HG03575 (cell line): ENCODE measurements around the gene AQP1.

ENCODE experiments used
- ATAC-seq: cut with Tn5 transposase; IDR thresholded peaks from one replicate; pipeline ENCODE4 v1.9.1; 2021; ENCODE audit not compliant: unreplicated experiment, insufficient number of reproducible peaks, low FRiP score; ENCODE audit errors: extremely low read depth

AQP1 gene

DNA sequence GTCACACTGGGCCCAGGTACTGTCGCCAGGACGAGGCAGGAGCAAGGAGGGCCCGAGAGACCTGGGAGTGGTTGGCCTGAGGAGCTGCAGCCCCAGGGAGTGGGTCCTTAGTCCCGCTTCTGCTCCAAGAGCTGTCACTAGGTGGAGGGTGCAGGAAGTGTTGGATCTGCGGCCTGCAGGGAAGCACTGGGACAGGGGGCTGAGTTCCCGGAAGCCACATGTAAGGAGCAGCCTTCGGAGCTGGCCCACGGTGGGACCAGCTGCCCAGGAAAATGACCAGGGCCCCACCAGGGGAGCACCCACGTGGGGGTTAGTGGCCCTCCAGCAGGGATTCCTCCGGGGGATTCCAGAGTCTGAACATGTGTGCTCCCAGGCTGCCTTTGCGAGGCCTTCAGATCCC lies 9.2 kb upstream of the AQP1 start:
- ATAC-seq = no peak

DNA sequence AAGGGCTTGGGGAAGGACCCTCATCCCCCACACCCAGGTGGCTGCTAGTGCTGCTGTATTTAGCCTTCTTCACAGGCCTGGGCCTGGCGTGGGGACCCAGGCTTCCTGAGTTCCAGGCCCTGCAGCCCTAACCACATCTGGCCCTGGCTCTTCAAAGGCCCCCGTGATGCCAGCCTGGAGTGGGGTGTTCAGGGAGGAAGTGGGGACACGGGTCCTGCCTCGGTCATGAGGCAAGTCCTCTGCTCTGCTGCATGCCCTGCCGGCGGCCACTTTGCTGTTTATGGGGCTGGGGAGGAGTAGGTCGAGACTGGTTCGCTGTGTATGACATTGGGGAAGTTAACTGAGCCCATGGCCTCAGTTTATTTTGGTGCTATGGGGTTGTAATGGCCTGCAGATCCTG lies 8.5 kb upstream of the AQP1 start:
- ATAC-seq = no peak

DNA sequence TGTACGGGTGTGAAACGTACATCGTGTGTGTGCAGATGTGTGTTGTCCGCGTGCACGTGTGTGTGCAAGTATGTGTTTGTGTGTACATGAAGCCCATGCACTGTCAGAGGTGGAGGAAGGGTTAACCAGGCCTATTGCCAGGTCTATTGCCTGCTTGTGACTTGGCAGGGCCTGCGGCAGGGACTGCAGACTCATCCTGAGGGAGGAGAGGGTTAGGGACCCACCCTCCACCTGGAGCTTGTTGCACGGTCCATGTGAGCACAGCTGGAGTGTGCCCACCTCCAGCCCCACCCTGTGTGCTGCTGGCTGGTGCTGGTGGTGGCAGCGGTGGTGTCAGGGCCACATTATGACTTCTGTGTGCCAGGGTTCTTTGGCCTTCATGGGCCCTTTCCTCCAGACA lies 7.1 kb upstream of the AQP1 start:
- no peak for ATAC-seq

GRCh38 chr7:30905078-30906012 lies 6.3 kb upstream of the AQP1 start:
- no peak for ATAC-seq

DNA sequence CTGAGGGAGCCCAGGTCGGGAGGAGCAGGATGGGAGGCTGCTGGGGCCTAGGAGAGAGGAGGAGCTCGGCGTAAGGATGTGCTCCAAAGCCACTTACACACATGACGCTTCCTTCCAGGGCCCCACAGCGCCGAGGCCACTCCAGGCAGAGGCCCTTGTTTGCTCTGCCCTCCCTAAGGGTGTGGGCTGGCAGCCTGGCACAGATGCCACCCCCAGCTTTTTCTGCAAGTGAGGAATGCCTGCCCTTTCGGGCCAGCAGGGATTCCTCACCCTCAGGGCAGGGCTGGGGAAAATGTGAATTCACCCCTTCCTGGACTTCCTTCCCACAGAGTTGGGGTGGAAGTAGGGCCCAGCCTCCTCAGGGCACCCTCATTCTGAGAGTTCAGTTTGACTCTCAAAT lies 5.6 kb upstream of the AQP1 start:
- no peak for ATAC-seq

DNA sequence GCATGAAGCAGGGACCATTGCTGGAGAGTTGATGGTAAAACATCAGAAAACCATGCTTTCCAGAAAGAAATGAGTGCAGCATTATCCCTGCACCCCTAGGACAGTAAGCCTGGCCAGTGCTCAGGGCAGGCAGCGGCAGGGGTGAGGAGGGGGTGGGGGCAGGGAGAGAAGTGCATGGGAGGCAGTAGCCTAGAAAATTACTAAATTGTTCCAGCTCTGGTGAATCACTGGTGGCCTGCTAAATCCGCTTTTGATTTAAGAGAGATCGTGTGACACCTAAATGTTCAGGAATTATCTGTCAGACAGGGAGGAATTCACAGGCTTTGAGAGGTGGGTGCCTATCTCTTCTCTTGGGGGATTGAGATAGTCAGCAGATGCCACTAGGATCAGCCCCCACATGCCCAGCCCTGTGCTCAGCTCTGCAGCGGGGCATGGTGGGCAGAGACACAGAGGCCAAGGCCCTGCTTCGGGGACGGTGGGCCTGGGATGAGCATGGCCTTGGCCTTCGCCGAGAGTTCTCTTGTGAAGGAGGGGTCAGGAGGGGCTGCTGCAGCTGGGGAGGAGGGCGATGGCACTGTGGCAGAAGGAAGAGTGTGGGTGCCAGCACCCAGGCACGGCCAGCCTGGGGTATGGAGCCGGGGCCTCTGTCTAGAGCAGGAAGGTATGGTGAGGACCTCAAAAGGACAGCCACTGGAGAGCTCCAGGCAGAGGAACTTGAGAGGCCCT lies 5.0 kb upstream of the AQP1 start:
- no peak for ATAC-seq

DNA sequence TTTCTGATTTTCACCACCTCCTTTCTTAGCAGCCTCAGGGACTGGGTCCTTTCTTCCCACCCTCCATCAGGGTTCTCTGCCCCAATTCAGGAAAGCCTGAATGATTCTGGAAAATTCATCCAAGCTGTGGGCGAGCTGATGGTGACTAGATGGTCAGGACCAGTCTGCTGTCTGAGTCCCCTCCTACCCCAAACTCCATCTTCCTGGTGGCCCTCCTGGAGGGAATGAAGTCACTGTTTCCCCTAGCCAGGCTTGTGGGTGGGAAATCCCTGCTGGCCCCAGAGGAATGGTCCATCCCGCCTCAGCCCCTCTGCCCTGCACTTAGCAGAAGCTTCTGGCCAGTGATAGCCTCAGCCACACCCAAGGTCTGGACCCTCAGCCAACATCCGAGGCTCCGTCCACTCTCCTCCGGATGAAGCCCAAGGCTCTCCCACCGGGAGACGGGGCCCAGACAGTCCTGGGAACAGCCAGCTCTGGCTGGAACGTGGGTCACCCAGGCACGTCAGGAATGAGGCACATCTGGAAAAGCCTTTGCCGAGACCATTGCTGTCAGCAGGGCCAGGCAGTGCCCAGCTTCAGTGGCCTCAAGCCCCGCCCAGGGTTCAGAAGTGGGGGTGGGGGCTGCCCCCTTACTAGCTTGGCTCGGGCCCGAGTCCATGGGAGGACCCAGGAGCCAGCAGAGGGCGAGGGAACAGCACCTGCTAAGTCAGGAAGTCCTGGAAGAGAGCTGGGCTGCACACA lies 4.0 kb upstream of the AQP1 start:
- ATAC-seq = no peak

GRCh38 chr7:30908681-30909080 lies 3.0 kb upstream of the AQP1 start:
- ATAC-seq = no peak

DNA sequence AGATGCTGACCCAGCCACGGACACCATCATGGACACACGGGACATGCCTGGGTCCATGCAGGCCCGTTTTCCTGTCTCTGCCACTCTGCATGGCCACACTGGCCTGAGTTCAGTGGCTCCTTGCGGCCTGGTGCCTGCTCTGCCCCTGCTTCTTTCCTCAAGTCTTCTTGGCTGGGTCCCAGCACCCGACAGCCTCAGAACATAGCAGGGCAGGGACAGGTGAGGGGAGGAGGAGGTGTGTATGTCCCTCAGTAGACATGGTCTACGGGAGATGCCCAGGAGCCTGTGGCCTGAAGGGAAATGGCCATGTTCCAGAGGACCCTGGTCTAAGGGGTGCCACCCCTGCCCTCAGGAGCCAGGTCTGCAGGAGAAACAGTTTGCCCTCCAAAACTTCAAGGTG lies 2.2 kb upstream of the AQP1 start:
- no peak for ATAC-seq

GRCh38 chr7:30910411-30911073 lies 1.1 kb upstream of the AQP1 start:
- ATAC-seq = no peak

- no peak for ATAC-seq
These were observed 520 bp upstream of the AQP1 start for GRCh38 chr7:30911133-30911532.

DNA sequence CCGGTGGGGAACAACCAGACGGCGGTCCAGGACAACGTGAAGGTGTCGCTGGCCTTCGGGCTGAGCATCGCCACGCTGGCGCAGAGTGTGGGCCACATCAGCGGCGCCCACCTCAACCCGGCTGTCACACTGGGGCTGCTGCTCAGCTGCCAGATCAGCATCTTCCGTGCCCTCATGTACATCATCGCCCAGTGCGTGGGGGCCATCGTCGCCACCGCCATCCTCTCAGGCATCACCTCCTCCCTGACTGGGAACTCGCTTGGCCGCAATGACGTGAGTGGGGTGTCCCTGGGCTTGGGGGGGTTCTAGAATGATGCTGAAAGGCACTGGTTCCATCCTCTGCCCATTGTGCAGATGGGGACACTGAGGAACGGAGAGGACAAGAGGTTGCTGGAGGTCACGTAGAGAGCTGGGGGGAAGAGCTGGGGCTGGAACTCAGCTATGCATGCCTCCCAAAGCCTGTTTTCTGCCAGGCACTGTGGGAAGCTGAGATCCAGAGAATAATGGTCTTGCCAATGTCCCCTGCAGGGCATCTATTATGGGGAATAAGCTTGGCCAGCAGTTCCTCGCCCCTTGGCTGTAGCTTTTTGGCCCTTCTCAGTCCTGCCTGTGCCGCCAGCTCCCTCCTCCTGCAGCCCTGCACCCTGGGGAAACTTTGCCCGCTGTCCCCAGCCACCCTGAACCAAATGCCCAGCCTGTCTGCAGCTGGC lies 523 bp downstream of the AQP1 start:
- ATAC-seq = no peak

GRCh38 chr7:30912731-30912985 lies 1.0 kb downstream of the AQP1 start:
- no peak for ATAC-seq

- no peak for ATAC-seq
These were observed 1.5 kb downstream of the AQP1 start for GRCh38 chr7:30912986-30913811.

DNA sequence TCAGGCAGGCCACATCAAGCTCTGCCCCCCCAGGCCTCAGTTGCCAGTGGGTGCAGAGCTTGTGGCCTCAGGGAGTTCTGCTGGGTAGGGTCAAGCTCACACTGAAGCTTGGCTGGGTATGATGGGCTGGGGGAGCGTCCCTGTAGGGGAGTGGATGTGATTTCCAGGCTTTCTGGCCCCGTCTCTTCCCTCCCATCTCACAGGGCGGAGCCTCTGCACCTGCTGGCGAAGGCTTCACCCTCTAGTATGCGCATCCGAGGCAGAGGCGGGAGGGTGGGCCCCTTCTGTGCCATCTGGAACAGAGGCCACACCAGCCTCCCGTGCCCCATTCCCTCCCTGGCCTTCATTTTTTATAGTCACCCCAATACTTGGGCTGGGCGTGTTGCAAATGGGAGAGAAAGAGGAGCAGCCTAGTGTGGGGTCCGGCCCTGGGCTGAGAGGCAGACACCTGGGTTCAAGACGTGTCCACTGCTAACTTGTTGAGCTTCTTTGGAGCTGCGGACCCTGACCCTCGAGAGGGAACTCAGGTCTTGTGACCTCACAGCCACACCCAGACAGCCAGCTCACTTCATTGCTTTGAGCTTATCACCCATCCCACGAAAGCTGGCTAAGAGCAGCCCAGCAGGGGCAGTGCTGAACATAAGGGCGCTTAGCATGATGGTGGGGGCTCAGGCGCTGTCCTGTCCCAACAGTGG lies 2.3 kb downstream of the AQP1 start:
- ATAC-seq = no peak

DNA sequence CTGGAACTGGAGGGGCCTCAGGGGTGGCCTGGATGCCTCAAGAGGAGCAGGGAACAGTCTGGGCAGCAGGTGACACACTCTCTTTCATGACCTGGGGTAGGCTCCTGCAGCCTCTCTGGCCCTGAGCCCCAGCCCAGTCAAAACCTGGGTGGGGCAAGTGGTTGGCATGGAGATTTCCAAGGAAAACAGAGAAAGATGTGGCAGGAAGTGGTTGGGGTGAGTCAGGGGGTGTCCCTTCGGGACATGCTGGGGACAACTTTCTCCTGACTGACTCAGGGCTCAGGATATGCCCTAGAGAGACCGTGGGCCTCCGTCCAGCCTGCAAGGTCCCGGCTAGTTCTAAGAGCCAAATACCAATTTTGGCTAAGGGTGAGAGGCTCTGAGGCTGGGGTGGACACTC lies 2.9 kb downstream of the AQP1 start:
- no peak for ATAC-seq

GRCh38 chr7:30915005-30915601 lies 3.5 kb downstream of the AQP1 start:
- no peak for ATAC-seq
